Measurements from ENCODE around the gene ZSWIM5. TPM values are rescaled to one million over a fixed set of nuclear protein-coding genes. Genes with fewer than 3 reads are reported as not detected.

The ZSWIM5 gene
- total and polyA plus RNA-seq, 2 of the 8 experiments (the other 6 are each of a cell fraction or from before 2014, with no cell fraction given): 2.5 to 3.9 TPM

DNA sequence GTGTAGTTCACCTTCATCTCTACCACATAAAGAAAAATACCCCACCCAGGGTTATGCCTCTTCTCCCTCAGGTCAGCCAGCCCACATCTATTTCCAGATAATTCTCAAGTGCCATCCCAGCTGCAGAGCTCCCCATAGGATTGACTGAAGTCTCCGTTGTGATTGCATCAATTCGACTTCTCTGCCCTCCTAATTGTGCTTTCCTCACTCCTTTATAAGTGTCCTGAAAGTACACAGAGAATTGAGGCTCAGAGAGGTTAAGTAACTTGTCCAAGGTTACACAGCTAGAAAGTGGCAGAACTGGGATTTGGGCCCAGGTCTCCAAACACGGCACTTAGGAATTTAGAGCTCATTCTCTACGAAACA, 15.0 kb downstream of the ZSWIM5 start:
- Histone ChIP-seq H3K23me2 (ENCODE audit: low read depth, low read length) (no peaks in the 10 kb centered on the region), H2BK20ac (ENCODE audit: low read length) (no peak overlapping the region), H4K20me1 (replicated peaks in 1 of 2; ENCODE audit: control insufficient read depth in 1 of 2, insufficient read depth in 2 of 2, low read length in 2 of 2) (no peaks in the 10 kb centered on the region), H3K4me3 (ENCODE audit: extremely low read depth in 1 of 4, insufficient read depth in 2 of 4, low read depth in 3 of 4, low read length in 4 of 4) (no peak overlapping the region), H4K8ac (ENCODE audit: extremely low read depth, insufficient read depth, low read length) (no peak overlapping the region), H3K79me2 (ENCODE audit: control insufficient read depth in 1 of 2, insufficient read depth in 2 of 2, low read length in 2 of 2) (no peaks in the 10 kb centered on the region), H3K36me3 (ENCODE audit: control insufficient read depth in 2 of 4, insufficient read depth in 4 of 4, low read length in 3 of 4) (no peaks in the 10 kb centered on the region), H3K4ac (replicated peaks; ENCODE audit: insufficient read length, low read depth, low read length) (no peak overlapping the region), H2AFZ (ENCODE audit: low read length) (no peak overlapping the region), H2BK120ac (replicated peaks; ENCODE audit: low read depth, low read length) (no peak overlapping the region), H2BK5ac (ENCODE audit: low read depth, low read length) (no peak overlapping the region), H3K23ac (ENCODE audit: insufficient read length) (no peak overlapping the region), H3K4me1 (replicated peaks in 1 of 4; ENCODE audit: control insufficient read depth in 3 of 4, insufficient read depth in 4 of 4, low read length in 3 of 4) (no peaks in the 10 kb centered on the region; a peak in 1 of 7 replicates), H3K14ac (ENCODE audit: insufficient read length) (no peak overlapping the region), H3K27ac (ENCODE audit: low read depth, low read length) (no peak overlapping the region), H3K9ac (replicated peaks in 1 of 4; ENCODE audit: extremely low read depth in 1 of 4, low read depth in 3 of 4, low read length in 3 of 4) (no peak overlapping the region), H3K79me1 (ENCODE audit: low read depth, low read length) (no peaks in the 10 kb centered on the region), H2BK15ac (ENCODE audit: low read length) (no peak overlapping the region), H4K5ac (ENCODE audit: insufficient read length, low read depth, low read length) (no peak overlapping the region), H3K18ac (ENCODE audit: extremely low read depth, low read length) (no peak overlapping the region), H3K27me3 (replicated peaks in 1 of 4; ENCODE audit: control insufficient read depth in 3 of 4, extremely low read depth in 1 of 4, insufficient read depth in 3 of 4, low read length in 3 of 4) (no peaks in the 10 kb centered on the region), H3K9me3 (ENCODE audit: insufficient read depth in 2 of 2, low read depth in 1 of 2, low read length in 1 of 2) (no peaks in the 10 kb centered on the region), H2BK12ac (ENCODE audit: low read depth, low read length) (no peak overlapping the region), H2AK5ac (ENCODE audit: low read depth, low read length) (no peak overlapping the region), H3K56ac (replicated peaks; ENCODE audit: insufficient read length, low read depth, low read length) (no peak overlapping the region), H4K91ac (replicated peaks; ENCODE audit: insufficient read length, low read length) (no peak overlapping the region), H3K4me2 (ENCODE audit: insufficient read depth in 1 of 2, low read depth in 2 of 2, low read length in 2 of 2) (no peak overlapping the region)
- FAIRE-seq (no peak), DNase-seq (ENCODE audit: low read depth in 1 of 2, low spot score in 2 of 2) (no peak)
- POLR2A ChIA-PET (ENCODE audit: partially characterized antibody): interaction anchor here (1.3 kb wide), 1 partner anchor 15 kb away, joined by 3 read pairs; the partner anchor contains the start of gene ZSWIM5
- CTCF ChIA-PET (ENCODE audit: partially characterized antibody): interaction anchor here (0.9 to 1.5 kb wide), 3 partner anchors 14 to 173 kb away, joined by 3 to 4 read pairs (median 3); no protein-coding TSS in a partner anchor
- WGBS, 2 experiments (ENCODE audit: extremely low coverage in 1 of 2, insufficient coverage in 1 of 2, insufficient read length in 1 of 2, insufficient replicate concordance in 2 of 2, low coverage in 1 of 2, low lambda C conversion rate in 2 of 2, missing lambda C conversion rate in 1 of 2): 94% methylated on average over 4 of the region's 4 CpGs; no CpG with 5 or more reads in 1 of the 2 experiments
- no peak for TF ChIP-seq YY1 (IDR thresholded peaks at IDR 0.05; ENCODE audit: low read depth, low read length)
- TF ChIP-seq HDAC2 (IDR thresholded peaks at IDR 0.05; ENCODE audit: borderline replicate concordance in 1 of 2, low read depth in 2 of 2, low read length in 2 of 2): no peak
- TF ChIP-seq SRF (IDR thresholded peaks at IDR 0.05; ENCODE audit: low read depth, low read length): no peak
- TF ChIP-seq SIRT6 (IDR thresholded peaks at IDR 0.05; ENCODE audit: low read length): no peak
- TF ChIP-seq, protein P1, sequence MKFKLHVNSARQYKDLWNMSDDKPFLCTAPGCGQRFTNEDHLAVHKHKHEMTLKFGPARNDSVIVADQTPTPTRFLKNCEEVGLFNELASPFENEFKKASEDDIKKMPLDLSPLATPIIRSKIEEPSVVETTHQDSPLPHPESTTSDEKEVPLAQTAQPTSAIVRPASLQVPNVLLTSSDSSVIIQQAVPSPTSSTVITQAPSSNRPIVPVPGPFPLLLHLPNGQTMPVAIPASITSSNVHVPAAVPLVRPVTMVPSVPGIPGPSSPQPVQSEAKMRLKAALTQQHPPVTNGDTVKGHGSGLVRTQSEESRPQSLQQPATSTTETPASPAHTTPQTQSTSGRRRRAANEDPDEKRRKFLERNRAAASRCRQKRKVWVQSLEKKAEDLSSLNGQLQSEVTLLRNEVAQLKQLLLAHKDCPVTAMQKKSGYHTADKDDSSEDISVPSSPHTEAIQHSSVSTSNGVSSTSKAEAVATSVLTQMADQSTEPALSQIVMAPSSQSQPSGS (IDR thresholded peaks at IDR 0.05; ENCODE audit: low read length): no peak
- TF ChIP-seq E2F6 (IDR thresholded peaks at IDR 0.05): no peak
